Stimulated activated CD8-positive, alpha-beta memory T cell treated with anti-CD3 and anti-CD28 coated beads, Interleukin-2, amount 100 ng/mL, for 1 hour (primary cell): Measurements from ENCODE around the gene ITIH6.
A peak's percentile ranks its signal among the peaks of the same experiment; 100 is the strongest.
"Not testable (repeated sequence)": the region's sequence is repeated elsewhere in the genome, so short reads cannot be mapped to it uniquely, and the experiment has no call there.

Experiments
- DNase-seq, 2 donors: peaks; one replicate each; pipeline ENCODE4 v3.0.0-alpha.2; 2020; ENCODE audit warnings: low read depth in 2 of 2

The ITIH6 gene

DNA sequence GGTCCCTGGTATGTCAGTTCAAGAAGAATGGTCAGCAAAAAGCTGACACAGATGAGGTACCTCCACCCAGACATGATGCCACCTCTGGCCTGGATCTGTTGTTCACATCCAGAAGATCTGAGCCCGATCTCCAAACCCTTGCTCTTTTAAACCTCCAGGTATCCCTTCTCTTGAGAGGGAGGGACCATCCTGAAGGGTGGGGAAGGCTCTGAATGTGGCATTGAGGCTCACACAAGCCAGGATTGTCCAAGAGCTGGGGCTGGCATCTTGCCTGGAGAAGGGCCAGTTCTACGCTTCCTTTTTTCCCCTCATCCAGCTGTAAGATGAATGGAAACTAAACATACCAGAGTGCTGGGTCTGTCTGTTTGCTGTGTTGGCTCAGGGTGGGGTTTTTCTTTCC, at the start of gene ITIH6:
ITIH6 (minus strand) TSS at position 119 of the 400 bp plus-strand sequence; CDS start at position 74, 45 bp downstream.
- no peak for DNase-seq

GRCh38 chrX:54847700-54848099, 49.6 kb upstream of the ITIH6 start:
- DNase-seq: not testable (repeated sequence)

GRCh38 chrX:54843050-54843449, 45.0 kb upstream of the ITIH6 start:
- no peak for DNase-seq

GRCh38 chrX:54842607-54843006, 44.6 kb upstream of the ITIH6 start:
- no peak for DNase-seq

DNA sequence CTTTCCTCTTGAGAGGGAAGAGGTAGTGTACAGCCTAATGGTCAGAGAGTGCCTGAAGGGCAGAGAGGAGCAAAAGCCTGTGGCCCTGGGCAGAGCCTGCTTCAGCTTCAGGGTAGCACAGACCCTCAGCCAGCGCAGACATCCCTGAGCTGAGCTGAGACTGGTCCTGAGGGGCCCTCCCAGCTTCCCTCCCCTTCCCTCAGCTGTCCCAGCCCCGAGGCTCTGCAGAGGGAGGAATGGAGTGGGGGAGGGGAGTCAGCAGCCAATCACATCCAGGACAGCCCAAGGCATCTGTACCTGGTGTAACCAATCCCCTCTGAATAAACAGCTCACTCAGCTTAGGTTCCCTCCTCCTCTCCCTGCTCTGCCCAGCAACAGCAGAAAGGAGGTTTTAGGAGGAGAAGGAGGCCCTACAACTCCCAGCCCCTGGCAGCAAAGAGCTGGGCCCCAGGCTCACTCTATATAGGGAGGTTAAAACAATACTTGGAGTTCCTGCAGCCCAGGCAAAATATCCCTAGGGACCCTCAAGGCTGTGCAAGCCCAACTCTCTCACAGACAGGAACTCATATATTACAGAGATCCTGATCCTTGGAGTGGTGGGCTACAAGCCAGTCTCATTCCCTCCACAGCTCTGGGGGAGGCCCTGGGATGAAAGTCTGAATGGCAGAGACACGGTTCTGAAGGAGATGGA, 43.3 kb upstream of the ITIH6 start:
- DNase-seq: not testable (repeated sequence)

DNA sequence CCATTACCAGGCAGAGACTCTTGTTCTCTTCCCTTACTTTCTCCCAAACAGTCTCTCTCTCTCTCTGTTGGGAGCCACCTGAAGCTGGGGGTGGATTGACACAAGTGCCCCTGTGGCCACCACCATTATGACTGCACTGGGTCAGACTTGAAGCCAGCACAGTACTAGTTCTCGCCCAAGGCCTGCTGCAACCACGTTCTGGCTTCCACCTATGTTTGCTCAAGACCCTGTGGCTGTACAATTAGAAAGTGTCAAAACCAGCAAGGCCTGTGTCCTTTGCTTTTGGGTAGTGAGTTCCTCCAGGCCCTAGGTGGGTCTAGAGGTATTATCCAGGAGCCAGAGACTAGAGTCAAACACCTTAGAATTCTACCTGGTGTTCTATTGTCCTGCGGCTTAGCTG, 40.5 kb upstream of the ITIH6 start:
- no peak for DNase-seq

- no peak for DNase-seq
These were observed 28.5 kb upstream of the ITIH6 start for GRCh38 chrX:54826598-54826997.

- DNase-seq: no peak
These were observed 27.8 kb upstream of the ITIH6 start for GRCh38 chrX:54825716-54826438.

DNA sequence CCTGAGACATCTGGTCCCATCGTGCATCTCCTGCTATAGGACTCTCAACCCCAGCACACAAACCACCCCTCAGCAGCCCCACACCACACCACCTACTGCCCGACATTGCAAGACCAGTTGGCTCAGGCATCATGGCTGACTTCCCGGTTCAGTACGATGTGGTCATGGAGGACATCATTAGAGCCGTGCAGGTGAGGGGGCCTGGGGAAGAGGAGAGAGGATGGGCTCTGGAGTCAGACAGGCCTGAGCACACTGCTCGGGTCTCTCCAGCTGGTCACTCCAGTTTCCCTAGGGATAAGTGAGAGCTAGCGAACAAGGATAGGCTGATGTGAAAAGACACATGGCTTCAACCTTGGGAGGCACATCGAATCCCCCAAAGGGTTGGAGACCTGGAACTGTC, 26.7 kb upstream of the ITIH6 start:
- DNase-seq: no peak

DNA sequence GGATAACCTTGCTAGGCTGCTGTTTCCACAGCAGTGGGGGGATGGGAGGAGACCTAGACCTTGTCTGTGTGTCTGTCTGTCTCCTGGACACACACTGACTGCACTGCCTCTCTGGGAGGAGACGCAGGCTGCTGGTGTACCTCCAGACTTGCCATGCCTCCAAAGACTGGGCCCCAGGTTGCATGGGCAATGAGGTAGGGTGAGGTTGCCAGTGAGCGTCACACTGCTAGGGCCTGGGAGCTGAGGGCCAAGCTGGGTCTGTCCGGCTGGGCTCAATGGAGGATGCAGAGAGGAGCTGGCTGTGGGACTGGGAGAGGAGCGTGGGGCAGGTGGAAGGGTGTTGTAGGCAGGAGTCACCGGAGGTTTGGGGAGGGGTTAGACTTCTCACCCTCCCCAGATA, 26.1 kb upstream of the ITIH6 start:
- no peak for DNase-seq

- no peak for DNase-seq
These were observed 23.3 kb upstream of the ITIH6 start for GRCh38 chrX:54821310-54821709.

- DNase-seq: no peak
These were observed 22.7 kb upstream of the ITIH6 start for GRCh38 chrX:54820737-54821136.

DNA sequence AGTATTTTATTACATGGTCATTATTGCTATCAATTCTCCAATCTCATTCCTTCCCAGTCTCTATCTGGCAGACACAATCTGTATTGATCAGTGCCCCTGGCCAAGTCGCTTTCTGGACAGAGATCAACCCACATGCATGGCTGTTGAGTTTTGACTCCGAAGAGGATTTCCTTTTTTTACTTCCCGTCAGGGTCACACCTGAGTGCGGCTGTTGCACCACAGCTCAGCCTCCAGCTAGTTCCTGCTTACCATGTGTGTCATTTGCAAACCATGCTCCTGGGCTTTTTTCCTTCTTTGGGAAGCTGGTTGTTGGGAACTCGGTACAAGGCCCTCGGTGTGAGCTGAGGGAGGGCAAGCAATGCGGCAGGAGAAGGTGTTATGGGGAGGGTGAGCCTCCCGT, 21.1 kb upstream of the ITIH6 start:
- no peak for DNase-seq

GRCh38 chrX:54818221-54818620, 20.2 kb upstream of the ITIH6 start:
- DNase-seq: no peak

- DNase-seq: no peak
These were observed 19.3 kb upstream of the ITIH6 start for GRCh38 chrX:54817220-54817820.

DNA sequence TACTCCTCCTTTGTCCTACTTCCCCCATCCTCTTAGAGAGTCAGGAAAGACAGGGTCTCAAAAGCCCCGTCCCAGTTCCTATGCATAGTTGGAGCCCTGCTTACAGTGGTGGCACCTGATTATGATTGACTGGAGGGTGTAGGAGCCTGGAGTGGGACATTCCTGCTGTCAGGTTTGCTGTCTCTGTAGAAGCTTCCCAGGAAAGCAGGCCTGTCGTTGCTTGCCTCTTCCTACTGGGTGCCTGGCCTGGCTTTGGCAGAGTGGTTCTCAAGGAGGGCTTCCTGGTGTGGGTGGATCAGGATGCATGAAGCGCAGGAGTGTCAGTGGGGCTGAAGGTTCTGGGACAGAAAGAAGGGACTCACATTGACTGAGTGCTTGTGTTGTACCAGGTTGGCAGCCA, 14.3 kb upstream of the ITIH6 start:
- no peak for DNase-seq

DNA sequence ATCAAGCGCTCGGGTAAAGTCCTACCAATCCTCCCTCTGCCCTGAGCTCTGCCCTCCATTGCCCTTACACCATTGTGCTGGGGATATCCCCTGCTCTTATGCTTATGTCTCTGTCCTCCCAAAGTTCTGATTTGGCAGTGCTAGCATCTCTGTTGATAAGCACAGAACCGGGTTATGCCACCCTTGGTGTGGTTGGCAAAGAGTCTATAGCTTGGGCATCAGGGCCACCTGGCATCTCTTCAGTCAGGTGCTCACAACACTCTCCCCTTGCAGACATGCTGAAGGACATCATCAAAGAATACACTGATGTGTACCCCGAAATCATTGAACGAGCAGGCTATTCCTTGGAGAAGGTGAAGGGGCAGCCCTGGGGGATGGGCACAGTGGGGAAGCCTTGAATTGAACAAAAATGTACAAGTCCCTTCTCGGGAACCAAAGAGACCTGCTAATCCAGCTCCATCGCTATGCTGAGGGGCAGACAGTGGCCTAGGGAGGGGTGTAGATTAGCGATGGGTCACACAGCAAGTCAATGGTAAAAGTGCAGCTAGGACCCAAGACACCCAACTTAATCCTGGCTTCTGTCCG, 13.3 kb upstream of the ITIH6 start:
- DNase-seq: no peak

- no peak for DNase-seq
These were observed 12.5 kb upstream of the ITIH6 start for GRCh38 chrX:54810532-54810931.

DNA sequence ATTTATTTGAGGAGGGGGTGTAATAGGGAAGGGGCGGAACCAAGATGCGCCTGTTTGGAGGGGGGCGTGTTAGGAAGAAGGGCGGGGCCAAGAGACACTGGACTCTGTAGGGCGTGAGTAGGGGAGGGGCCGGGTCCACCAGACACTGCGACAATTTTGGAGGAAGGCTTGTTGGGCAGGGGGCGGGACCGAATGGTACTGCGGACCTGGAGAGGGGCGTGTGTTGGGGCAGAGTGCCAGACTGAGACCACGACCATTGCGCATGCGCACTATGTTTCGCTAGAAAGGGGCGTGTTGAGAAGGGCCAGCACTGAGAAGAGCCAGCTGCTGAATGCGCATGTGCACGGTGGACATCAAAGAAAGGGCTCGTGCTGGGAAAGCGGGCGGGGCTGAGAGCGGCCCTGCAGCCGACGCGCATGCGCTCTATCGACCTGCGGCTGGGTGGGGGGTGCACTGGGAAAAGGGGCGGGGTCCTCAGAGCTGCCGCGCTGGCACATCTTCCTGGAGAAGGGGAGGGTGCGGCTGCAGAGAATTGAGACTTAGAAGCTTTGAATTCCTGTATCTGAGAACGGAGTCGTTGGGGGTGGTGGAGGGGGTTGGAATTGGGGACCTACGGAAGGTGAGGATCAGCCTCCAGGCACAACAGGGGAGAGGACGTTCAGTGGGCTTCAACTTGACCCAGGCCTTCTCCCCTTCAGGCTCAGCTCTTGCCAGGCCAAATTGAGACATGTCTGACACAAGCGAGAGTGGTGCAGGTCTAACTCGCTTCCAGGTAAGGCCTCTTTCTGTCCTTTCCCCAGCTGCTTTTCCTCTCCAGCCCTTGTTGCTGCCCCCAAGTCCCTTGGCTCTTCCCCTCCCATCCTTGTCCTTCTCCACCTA, 10.8 kb upstream of the ITIH6 start:
- DNase-seq: peak; percentile 70 to 78

GRCh38 chrX:54808109-54808604, 10.1 kb upstream of the ITIH6 start:
- DNase-seq: peak; percentile 15 to 28

DNA sequence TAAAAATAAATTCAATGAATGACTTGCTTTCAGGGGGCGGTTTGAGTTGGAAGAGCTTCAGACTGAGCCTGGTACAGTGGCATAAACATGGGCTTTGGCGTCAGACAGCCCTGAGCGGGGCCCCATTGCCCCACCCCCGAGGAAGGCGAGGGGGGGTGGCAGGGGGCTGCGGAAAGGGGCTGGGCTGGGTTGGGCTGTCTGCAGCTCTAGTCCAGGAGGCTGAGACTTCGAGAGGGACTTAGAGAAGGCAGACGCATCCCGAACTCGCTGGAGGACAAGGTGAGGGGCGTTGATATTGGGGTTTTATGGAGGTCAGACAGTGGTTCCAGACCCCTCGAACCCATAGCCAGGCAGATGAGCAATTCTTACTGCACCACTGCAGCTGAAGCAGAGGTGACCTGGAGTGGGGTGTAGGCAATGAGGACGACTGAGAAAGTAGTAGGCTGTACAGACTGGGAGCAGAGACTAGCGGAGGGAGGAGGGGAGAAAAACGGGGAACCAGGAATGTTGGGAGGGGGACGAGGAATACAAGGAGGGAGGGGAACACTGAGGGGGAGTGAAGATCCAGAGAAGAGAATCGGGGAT, 9.6 kb upstream of the ITIH6 start, which contains the start of gene MAGED2:
MAGED2 (plus strand) TSS at position 222 of the 585 bp plus-strand sequence. CDS start 1,587 bp downstream, outside the sequence.
- DNase-seq: peak; percentile 17 to 26
